Stimulated activated CD4-positive, alpha-beta T cell treated with anti-CD3 and anti-CD28 coated beads, Interleukin-4, amount 100 ng/mL, for 24 hours (primary cell): ENCODE measurements around the gene SGPP2.

Source experiments
- DNase-seq: peaks from one replicate; pipeline ENCODE4 v3.0.0-alpha.2; 2020

Gene SGPP2

GRCh38 chr2:222477962-222478608, 53.7 kb downstream of the SGPP2 start:
- no peak for DNase-seq

DNA sequence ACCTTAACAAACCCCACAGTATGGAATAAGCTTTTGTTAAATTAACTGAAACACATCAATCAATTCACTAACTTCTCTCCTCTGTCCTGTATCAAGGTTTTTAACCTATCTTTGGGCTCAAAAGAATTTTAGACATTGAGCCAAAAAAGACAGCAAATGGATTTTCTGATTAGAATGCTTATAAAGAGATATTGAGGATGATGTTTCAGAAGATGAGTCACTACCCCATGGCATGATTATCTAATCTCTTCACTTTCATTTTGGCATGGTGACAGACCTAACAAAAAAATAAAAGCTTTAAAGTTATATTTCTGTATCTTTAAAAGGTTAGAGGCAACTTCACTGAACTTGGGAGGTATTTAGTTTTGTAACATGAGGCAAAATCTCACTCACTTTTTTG, 55.5 kb downstream of the SGPP2 start:
- no peak for DNase-seq

DNA sequence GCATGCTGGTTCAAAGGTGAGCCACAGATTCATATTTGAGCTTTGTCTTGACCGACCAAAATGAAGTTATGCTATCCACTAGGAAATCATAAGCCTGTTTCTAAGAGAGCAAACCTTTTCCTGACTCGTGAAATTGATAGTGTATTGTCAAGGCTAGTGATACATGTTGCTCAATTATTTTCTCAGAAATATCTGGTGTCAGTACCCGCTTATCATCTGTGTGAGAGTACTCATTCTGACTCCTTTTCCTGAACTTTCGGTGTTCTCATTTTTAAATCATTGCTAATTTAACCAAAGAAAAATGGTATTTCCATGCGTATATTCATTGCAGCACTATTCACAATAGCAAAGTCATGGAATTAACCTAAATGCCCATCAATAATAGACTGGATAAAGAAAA, 56.2 kb downstream of the SGPP2 start:
- DNase-seq = no peak

DNA sequence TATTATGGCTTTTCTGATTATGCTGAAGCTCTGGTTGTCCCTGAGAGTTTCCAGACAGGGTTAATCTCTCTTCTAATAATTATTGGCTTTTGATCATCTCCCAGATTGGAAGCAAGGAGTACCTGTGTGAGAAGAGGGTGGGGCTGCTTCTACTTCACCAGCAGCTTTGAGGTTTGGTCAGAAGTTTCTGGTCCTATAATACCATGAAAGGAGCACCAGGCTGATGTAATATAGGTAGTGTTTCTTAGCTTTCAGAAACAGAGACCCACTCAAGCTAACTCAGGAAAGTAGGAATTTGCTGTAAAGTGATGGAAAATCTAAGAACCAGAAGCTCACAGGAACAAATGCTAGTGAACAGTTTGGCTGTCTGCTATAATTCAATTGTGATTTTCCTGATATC, 57.6 kb downstream of the SGPP2 start:
- no peak for DNase-seq

DNA sequence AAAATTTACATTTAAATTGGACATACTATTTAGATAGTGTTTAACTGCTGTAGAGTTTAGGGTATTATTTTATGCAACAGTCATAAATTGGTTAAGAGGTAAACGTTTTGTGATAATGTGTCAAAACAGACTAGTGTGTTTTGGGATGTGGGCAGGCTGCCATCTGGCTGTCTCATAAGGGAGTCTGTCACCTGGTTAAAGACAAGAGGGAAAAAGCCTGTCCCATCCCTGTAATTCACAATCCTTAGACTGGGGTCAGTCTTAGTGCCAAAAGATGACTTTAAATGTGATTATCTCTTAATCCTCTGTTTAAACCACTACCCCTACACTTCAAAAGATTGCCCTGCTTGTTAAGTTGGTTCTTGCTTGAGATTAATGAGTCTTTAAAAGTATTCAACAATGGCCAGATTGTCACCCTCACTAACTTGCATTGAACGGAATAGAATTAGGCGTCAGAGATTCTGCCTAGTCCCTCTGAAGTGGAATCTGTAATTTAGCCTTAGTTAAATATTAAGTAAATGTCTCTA, 59.2 kb downstream of the SGPP2 start:
- no peak for DNase-seq

- no peak for DNase-seq
Measured at GRCh38 chr2:222485367-222486211, 61.2 kb downstream of the SGPP2 start.

- no peak for DNase-seq
Measured at GRCh38 chr2:222490131-222490530, 65.8 kb downstream of the SGPP2 start.

DNA sequence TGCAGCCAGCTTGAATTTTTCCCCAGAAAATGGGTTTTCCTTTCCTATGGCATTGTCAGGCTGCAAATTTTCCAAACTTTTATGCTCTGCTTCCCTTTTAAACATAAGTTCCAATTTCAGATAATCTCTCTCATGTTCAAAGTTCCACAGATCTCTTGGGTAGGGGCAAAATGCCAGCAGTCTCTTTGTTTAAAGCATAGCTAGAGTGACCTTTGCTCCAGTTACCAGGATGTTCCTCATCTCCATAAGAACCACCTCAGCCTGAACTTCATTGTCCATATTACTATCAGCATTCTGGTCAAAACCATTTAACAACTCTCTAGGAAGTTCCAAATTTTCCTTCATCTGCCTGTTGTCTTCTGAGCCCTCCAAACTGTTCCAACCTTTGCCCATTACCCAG, 68.3 kb downstream of the SGPP2 start:
- no peak for DNase-seq

- no peak for DNase-seq
Measured at GRCh38 chr2:222494104-222494739, 69.9 kb downstream of the SGPP2 start.

GRCh38 chr2:222495388-222495787, 71.0 kb downstream of the SGPP2 start:
- DNase-seq = no peak

- no peak for DNase-seq
Measured at GRCh38 chr2:222499226-222499625, 74.9 kb downstream of the SGPP2 start.

DNA sequence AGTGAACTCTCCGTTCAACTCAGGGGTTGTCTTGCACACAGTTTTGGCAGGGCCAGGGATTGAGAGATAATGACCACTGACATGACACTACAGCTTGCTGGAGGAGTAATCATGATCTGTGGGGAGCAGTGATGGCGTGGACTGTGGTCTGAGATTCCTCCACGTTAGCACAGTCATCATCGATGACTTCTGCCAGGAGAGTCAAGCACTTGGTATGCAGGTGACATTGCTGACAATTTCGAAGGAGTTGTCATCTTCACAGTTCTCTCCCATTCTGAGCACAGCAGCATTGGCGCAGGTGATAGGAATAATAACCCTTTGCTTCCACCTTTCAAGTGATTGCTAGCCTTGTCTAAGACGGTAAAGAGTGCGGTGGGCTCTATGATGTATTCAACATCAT, 79.8 kb downstream of the SGPP2 start:
- DNase-seq = no peak

DNA sequence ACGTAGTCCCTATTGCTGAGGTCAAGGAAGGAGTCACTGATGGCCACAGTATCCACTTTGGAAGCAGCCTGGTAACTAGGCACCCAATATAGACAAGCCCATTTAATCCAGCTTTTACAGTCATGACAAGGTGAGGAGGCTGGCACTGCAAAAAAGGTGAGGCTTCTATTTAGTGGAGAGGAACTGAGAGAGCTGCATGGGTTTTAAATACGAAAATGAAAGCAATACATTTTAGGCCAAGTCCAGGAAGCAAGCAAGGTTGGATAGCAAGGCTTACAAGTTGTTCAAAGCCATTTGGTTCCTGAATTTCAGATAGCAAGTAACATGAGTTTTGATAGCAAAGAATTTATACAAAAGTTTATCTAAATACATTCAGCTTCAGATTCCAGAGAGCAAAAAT, 80.4 kb downstream of the SGPP2 start:
- no peak for DNase-seq

GRCh38 chr2:222506230-222506935, 82.0 kb downstream of the SGPP2 start:
- DNase-seq = no peak

- no peak for DNase-seq
Measured at GRCh38 chr2:222514901-222515300, 90.6 kb downstream of the SGPP2 start.

- no peak for DNase-seq
Measured at GRCh38 chr2:222518570-222519381, 94.4 kb downstream of the SGPP2 start.

DNA sequence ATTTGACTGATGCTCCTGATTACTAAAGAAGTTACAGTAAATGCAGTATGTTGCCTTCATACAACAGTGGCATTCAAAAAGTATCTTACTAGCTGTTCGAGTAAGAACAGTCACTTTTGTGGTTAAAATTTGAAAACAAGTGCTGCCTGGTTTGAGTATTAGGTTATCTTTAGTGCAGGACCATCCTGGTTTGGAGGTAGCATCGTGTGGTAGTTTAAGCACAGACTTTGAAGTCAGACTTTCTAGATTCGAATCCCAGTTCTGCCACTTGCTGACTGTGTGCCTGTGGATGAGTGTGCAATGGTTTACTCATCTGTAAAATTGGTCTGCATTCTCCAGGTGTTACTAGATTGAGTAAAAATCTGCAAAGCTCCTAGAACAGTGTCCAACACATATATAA, 96.8 kb downstream of the SGPP2 start:
- no peak for DNase-seq

DNA sequence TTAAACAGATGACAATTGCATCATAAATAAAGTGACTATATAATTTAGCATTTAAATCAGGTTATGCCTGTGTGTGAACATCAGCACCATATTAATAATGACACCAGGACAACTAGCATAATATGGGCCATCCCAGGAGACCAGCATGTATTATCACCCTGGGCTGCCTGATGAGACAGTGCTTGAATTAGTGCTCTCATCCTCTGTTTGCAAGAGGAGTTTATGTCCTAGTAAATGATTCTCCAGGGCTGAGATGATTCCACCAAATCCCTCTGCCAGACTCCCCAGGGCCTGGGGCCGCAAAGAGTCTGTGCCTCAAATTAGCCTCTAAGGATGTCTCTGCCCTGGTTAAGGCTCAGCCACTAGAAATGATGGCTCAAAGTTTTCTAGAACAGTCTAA, 97.7 kb downstream of the SGPP2 start:
- DNase-seq = no peak

GRCh38 chr2:222523783-222524544, 99.6 kb downstream of the SGPP2 start:
- DNase-seq = no peak

- DNase-seq = no peak
Measured at GRCh38 chr2:222525811-222526210, 101.5 kb downstream of the SGPP2 start.

DNA sequence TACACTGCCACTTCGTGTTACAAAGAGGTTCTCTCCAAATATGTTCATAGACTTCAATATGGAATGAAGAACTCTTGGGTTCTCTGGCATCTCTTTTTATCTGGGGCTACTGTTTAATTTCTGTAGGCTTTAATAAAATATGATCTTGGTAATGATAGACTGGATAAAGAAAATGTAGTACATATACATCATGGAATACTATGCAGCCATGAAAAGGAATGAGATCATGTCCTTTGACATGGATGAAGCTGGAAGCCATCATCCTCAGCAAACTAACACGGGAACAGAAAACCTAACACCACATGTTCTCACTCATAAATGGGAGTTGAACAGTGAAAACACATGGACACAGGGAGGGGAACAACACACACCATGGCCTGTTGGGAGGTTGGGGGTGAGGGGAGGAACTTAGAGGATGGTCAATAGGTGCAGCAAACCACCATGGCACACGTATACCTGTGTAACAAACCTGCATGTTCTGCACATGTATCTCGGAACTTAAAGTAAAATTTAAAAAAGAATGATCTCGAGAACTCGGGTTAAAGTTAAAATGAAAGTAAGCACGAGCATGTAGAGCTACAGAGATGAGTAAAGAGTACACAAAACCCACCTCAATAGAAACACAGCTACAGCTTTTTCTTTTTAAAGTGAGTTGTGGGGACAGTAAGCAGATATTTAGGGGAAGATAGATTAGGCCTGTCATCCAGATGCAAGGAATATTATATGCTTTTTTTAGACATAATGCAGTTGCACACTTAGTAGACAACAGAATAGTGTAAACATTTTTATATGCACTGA, 102.3 kb downstream of the SGPP2 start:
- DNase-seq = no peak
